NK-92 (cell line): Measurements from ENCODE around the gene DAZAP1.
"Not testable (repeated sequence)": the region's sequence is repeated elsewhere in the genome, so short reads cannot be mapped to it uniquely, and the experiment has no call there.

Experiments used
- DNase-seq: peaks from one replicate; lab custom pipeline; 2025; ENCODE audit not compliant: unreplicated experiment; lab: John Stamatoyannopoulos, UW

The DAZAP1 gene

GRCh38 chr19:1439525-1440417 is 32.4 kb downstream of the DAZAP1 start:
- DNase-seq: not testable (repeated sequence)

- no peak for DNase-seq
Observed at GRCh38 chr19:1440418-1440801, 33.0 kb downstream of the DAZAP1 start.

- DNase-seq: no peak
Observed at GRCh38 chr19:1441022-1441426, 33.6 kb downstream of the DAZAP1 start.

- no peak for DNase-seq
Observed at GRCh38 chr19:1441677-1442438, 34.5 kb downstream of the DAZAP1 start.

- no peak for DNase-seq
Observed at GRCh38 chr19:1445185-1445931, 38.0 kb downstream of the DAZAP1 start.

- no peak for DNase-seq
Observed at GRCh38 chr19:1445932-1446712, 38.7 kb downstream of the DAZAP1 start.

GRCh38 chr19:1446713-1447481 is 39.5 kb downstream of the DAZAP1 start:
- no peak for DNase-seq

GRCh38 chr19:1447504-1447903 is 40.1 kb downstream of the DAZAP1 start:
- DNase-seq: no peak

- no peak for DNase-seq
Observed at GRCh38 chr19:1447944-1448343, 40.6 kb downstream of the DAZAP1 start.

GRCh38 chr19:1449467-1450442 is 42.4 kb downstream of the DAZAP1 start, which contains the start of gene APC2:
APC2 (plus strand) TSS chr19:1450121; CDS start chr19:1453002, 2,881 bp downstream.
- DNase-seq: no peak

- no peak for DNase-seq
Observed at GRCh38 chr19:1450735-1451731, 43.6 kb downstream of the DAZAP1 start.

GRCh38 chr19:1451916-1452801 is 44.8 kb downstream of the DAZAP1 start:
- no peak for DNase-seq

- DNase-seq: no peak
Observed at GRCh38 chr19:1452802-1453524, 45.6 kb downstream of the DAZAP1 start.

GRCh38 chr19:1453525-1454364 is 46.4 kb downstream of the DAZAP1 start:
- no peak for DNase-seq

- DNase-seq: no peak
Observed at GRCh38 chr19:1455002-1455335, 47.6 kb downstream of the DAZAP1 start.
